ENCODE data around the gene SMURF2. TPM values are rescaled to one million over a fixed set of nuclear protein-coding genes. Genes with fewer than 3 reads are reported as not detected.

SMURF2 gene
- total RNA-seq, 1 experiment from 2014 or later, result 57.6 TPM

DNA sequence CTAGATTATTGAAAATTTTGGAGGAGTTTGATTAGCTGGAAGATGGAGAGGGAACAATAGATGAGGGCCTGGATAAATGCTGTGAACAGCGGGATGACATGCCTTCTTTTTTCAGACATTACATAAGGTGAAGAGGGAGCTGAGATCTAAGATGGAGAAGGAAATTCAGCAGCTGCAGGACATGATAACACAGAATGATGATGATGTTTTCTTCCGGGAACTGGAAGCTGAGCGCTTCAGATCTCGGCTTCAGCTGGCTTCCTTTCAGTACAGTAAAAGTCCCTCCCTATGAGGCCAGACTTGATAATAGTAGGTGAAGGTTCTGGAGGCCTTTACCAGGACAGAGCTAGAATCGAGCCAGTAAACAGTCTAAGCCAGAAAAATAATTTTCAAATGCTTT is 124.6 kb downstream of the SMURF2 start:
- intact Hi-C loops (cut with micrococcal nuclease; ENCODE audit: unreplicated experiment), result no loop called here
- Histone ChIP-seq H3K4me3 (no peak overlapping the region), H3K27me3 (ENCODE audit: insufficient read depth, low read depth) (no peaks in the 10 kb centered on the region), H3K79me2 (ENCODE audit: low read depth) (no peaks in the 10 kb centered on the region), H3K36me3 (ENCODE audit: low read depth) (peaks cover 40% of the 10 kb centered on the region), H4K20me1 (ENCODE audit: insufficient read depth) (0 out of 2 replicates have a peak, but pooled peaks cover 2% of the 10 kb centered on the region), H3K9me2 (ENCODE audit: insufficient read depth) (no peaks in the 10 kb centered on the region), H3K4me2 (no peak overlapping the region), H3F3A (ENCODE audit: insufficient read depth, low read depth) (peaks cover 83% of the 10 kb centered on the region; the same call in 1 of the 2 replicates), H3K9me3 (ENCODE audit: insufficient read depth, low read depth) (no peaks in the 10 kb centered on the region), H2AFZ (no peak overlapping the region), H3K4me1 (replicated peaks; ENCODE audit: insufficient read depth) (no peaks in the 10 kb centered on the region), H3K27ac (no peak overlapping the region)
- no peak for DNase-seq
- POLR2A ChIA-PET (ENCODE audit: unreplicated experiment), result no interaction called here
- no TSS peak for BruUV-seq (replicated peaks)
- TF ChIP-seq, protein P1, sequence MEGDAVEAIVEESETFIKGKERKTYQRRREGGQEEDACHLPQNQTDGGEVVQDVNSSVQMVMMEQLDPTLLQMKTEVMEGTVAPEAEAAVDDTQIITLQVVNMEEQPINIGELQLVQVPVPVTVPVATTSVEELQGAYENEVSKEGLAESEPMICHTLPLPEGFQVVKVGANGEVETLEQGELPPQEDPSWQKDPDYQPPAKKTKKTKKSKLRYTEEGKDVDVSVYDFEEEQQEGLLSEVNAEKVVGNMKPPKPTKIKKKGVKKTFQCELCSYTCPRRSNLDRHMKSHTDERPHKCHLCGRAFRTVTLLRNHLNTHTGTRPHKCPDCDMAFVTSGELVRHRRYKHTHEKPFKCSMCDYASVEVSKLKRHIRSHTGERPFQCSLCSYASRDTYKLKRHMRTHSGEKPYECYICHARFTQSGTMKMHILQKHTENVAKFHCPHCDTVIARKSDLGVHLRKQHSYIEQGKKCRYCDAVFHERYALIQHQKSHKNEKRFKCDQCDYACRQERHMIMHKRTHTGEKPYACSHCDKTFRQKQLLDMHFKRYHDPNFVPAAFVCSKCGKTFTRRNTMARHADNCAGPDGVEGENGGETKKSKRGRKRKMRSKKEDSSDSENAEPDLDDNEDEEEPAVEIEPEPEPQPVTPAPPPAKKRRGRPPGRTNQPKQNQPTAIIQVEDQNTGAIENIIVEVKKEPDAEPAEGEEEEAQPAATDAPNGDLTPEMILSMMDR (conservative IDR thresholded peaks at IDR 0.05), result no peak
- no peak for TF ChIP-seq EZH2 (IDR thresholded peaks at IDR 0.05; ENCODE audit: low read depth)
- CTCF ChIA-PET, result no interaction called here

DNA sequence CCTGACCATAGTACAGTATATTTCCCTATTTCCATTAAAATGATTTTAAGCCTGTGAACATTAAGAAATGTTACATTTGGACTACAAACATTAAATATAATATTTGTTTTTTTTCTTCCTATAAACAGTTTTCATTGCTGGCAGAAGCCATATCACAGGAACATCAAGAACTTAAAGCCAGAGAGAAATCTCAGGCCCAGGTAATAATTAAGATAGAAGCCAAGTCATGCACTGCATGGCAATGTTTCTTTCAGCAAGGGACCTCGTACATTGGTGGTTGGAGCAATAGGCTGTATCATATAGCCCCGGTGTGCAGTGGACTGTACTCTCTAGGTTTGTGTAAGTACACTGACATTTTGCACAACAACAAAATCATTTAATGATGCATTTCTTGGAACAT is 125.2 kb downstream of the SMURF2 start:
- BruUV-seq (replicated peaks), result no TSS peak
- Histone ChIP-seq H3K9me3 (ENCODE audit: insufficient read depth, low read depth) (no peaks in the 10 kb centered on the region), H3F3A (ENCODE audit: insufficient read depth, low read depth) (peaks cover 85% of the 10 kb centered on the region; the same call in 1 of the 2 replicates), H2AFZ (no peak overlapping the region), H3K36me3 (ENCODE audit: low read depth) (peaks cover 42% of the 10 kb centered on the region), H3K79me2 (ENCODE audit: low read depth) (no peaks in the 10 kb centered on the region), H3K4me3 (no peak overlapping the region), H3K27me3 (ENCODE audit: insufficient read depth, low read depth) (no peaks in the 10 kb centered on the region), H3K4me2 (no peak overlapping the region), H4K20me1 (ENCODE audit: insufficient read depth) (0 out of 2 replicates have a peak, but pooled peaks cover 2% of the 10 kb centered on the region), H3K27ac (no peak overlapping the region), H3K4me1 (replicated peaks; ENCODE audit: insufficient read depth) (no peaks in the 10 kb centered on the region), H3K9me2 (ENCODE audit: insufficient read depth) (no peaks in the 10 kb centered on the region)
- CTCF ChIA-PET, result no interaction called here
- POLR2A ChIA-PET (ENCODE audit: unreplicated experiment), result no interaction called here
- DNase-seq, result no peak
- intact Hi-C loops (cut with micrococcal nuclease; ENCODE audit: unreplicated experiment), result no loop called here
- TF ChIP-seq, protein P1 (conservative IDR thresholded peaks at IDR 0.05), result no peak
- TF ChIP-seq EZH2 (IDR thresholded peaks at IDR 0.05; ENCODE audit: low read depth), result no peak

DNA sequence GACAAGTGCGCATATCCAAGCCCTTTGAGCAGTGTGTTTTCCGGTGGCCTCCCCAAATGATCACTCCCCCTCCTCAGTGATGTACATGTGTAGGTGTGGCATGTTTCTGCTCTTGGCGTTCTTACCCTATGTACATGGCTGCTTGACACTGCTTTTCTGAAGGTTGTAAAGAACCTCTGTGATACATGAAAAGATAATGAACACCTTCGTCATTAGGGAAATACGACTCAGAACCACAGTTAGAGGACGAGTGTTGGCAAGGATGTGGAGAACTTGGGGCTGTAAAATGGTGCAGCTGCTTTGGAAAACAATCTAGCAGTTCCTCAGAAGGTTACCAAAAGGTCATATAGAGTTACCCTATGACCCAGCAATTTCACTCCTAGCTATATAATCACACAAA is 126.8 kb downstream of the SMURF2 start:
- Histone ChIP-seq H3K4me2 (no peak overlapping the region), H3K36me3 (ENCODE audit: low read depth) (peaks cover 49% of the 10 kb centered on the region), H3K4me3 (no peak overlapping the region), H3K4me1 (replicated peaks; ENCODE audit: insufficient read depth) (no peaks in the 10 kb centered on the region), H3K27me3 (ENCODE audit: insufficient read depth, low read depth) (no peaks in the 10 kb centered on the region), H3K9me3 (ENCODE audit: insufficient read depth, low read depth) (no peaks in the 10 kb centered on the region), H3K79me2 (ENCODE audit: low read depth) (no peaks in the 10 kb centered on the region), H3F3A (ENCODE audit: insufficient read depth, low read depth) (peaks cover 87% of the 10 kb centered on the region; the same call in 1 of the 2 replicates), H2AFZ (no peak overlapping the region), H3K9me2 (ENCODE audit: insufficient read depth) (no peaks in the 10 kb centered on the region), H3K27ac (no peak overlapping the region), H4K20me1 (ENCODE audit: insufficient read depth) (0 out of 2 replicates have a peak, but pooled peaks cover 2% of the 10 kb centered on the region)
- DNase-seq, result no peak
- intact Hi-C loops (cut with micrococcal nuclease; ENCODE audit: unreplicated experiment), result no loop called here
- no peak for TF ChIP-seq EZH2 (IDR thresholded peaks at IDR 0.05; ENCODE audit: low read depth)
- TF ChIP-seq, protein P1 (conservative IDR thresholded peaks at IDR 0.05), result no peak
- ChIA-PET CTCF (interaction anchor here (0.6 kb wide), 1 partner anchor 140 kb away, joined by 3 read pairs; no protein-coding TSS in a partner anchor), POLR2A (ENCODE audit: unreplicated experiment) (no interaction called here)
- BruUV-seq (replicated peaks), result no TSS peak

Measured in PC-9 (cell line).